ENCODE data around the gene FLVCR2.

Gene FLVCR2

DNA sequence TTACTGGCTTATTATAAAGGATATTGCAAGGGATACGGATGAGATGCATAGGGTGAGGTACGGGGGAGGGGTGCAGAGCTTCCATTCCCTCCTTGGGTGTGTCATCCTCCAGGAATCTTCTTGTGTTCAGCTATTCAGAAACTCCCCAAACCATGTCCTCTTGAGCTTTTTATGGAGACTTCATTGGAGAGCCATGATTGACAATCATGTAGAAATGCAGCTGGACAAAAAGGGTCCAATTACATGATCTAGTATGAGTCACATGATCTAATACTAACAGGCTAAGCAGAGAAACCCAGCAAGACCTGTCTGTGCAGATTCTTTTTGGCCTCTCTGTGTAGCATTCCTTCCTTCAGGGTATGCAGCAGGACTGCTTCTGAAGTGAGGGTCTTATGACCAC is 23.9 kb upstream of the FLVCR2 start:
- DNase-seq (ENCODE audit: low read depth in 3 of 3) = no peak

DNA sequence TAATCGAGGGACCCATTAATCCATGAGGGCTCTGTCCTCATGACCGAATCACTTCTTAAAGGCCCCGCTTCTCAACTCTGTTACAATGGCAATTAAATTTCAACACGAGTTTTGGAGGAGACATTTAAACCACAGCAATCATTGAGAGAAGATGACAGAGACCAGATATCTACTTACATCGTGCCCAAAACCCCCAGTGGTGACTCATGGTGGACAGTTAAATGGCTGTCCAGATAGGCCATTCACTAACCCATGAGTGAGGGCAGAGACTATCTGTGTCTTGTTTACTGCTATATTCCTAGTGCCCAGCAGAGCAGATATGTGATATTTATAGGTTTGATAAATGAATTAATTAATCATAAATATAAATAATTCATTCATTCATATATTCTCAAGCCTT is 20.0 kb upstream of the FLVCR2 start:
- DNase-seq (ENCODE audit: low read depth in 3 of 3) = no peak

DNA sequence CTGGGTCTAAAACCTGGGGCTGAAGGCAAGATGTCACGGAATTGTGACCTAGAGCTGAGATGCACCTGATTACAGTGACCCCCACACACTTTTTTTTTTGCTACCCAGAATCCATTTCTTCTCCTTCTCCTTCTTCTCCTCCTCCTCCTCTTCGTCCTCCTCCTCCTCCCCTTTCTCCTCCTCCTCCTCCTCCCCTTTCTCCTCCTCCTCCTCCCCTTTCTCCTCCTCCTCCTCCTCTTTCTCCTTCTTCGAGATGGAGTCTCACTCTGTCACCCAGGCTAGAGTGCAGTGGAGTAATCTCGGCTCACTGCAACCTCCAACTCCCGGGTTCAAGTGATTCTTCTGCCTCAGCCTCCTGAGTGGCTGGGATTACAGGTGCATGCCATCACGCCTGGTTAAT is 19.4 kb upstream of the FLVCR2 start:
- DNase-seq (ENCODE audit: low read depth in 3 of 3) = no peak

DNA sequence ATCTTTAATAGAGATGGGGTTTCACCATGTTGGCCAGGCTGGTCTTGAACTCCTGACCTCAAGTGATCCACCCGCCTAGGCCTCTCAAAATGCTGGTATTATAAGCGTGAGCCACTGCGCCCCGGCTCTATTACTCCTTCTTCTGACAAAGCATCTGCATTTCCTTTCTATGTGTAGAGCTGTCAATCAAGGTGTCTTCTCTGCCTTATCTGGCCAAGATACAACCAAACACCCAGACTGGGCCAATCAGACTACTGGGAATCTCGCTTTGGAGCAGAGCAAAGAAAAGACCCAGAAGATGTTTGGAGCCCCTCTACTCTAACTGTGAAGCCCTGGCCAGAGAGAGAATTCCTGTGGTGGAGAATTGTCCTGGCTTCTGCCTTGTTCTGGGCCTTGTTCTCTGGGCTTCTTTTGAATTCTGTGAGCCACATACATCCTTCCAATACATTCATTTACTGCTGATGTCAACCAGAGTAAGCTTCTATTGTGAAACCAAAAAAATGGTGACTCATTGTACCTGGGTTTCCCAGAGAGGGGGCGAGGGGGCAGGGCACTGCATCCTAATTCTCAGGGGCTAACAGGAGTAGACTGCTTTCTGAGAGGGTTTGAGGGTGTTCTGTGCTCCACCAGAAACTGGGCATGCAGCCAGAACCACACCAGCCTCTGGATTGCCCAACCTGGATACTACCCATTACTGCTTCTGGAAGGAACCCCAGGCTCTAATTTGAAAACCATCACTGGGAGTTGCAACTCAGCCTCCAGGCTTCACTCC is 18.8 kb upstream of the FLVCR2 start:
- DNase-seq (ENCODE audit: low read depth in 3 of 3) = peak in 1 of 3 donors; percentile 63

DNA sequence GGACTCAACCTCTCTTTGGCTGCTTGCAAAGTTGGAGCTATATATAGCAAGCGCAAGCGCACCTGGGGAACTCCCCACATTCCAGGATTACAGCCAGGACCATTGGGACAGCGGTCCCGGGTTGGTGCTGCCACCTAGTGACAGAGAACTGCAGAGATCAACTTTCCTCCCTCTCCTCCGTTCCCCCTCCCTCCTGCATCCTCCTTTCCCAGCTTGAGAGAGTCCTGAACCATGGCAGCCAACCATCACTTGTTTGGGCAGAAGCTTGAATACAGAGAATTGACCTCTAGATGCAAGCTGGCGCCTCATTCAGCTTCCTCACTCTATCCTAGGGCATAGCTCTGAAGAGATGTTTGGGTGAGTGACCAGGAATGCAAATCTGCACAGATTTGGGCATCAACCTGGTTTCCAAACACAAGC is 17.4 kb upstream of the FLVCR2 start:
- DNase-seq (ENCODE audit: low read depth in 3 of 3) = peak in 1 of 3 donors; percentile 50

DNA sequence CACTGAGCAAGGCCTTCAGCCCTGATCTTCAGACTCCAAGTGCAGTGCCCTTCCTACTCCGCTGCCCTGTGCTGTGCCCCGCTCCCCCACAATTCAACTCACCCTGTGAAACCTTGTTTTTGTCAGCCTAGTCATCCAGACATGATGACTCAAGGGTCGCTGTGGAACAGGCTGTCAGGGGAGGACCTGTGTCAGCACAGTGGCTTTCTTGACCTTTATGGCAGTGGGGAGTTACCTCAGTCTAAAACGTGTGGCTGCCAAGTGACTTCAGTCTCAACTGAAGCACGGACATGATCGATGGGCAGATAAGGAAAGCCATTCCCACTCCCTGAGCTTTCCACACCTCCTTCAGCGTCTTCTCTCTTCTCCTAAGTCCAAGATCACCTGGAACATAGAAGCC is 16.3 kb upstream of the FLVCR2 start:
- peak in 2 of 3 donors; percentile 67 to 79 for DNase-seq (ENCODE audit: low read depth in 3 of 3)

DNA sequence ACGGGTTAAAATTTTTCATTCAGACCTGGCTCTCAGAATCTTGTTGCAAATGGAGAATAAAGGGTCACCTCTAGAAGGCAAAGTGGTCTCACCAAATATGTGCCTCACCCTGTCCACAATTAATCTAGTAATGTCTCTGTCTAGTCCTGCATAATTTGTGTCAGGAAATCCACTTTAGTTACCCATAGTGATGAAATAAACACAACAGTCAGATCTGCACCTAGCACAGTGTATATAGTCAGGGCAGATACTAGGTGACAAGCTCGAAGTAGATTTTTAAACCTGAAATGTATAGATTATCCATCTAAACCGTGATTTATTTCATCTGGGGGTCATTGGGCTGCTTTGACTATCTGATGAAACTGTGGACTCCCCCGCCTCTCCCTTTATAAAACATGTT is 15.9 kb upstream of the FLVCR2 start:
- no peak for DNase-seq (ENCODE audit: low read depth in 3 of 3)

DNA sequence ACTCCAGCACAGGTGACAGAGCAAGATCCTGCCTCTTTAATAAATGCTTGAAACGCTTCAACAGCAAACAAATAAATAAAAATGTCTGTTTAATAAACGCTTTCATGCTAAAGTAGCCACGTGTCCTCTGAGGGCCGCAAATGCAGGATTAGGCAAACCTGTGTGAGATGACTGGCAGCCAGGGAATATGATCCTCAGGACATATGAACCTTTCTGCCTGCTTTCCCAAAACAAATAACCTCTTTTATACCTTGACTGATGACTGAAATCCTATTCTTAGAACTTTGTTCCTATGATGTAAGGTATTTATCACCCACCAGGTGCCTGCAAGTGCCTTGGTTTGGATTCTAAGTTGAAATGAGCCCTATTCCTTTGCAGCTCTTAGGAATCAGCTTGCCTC is 14.5 kb upstream of the FLVCR2 start:
- DNase-seq (ENCODE audit: low read depth in 3 of 3) = no peak

DNA sequence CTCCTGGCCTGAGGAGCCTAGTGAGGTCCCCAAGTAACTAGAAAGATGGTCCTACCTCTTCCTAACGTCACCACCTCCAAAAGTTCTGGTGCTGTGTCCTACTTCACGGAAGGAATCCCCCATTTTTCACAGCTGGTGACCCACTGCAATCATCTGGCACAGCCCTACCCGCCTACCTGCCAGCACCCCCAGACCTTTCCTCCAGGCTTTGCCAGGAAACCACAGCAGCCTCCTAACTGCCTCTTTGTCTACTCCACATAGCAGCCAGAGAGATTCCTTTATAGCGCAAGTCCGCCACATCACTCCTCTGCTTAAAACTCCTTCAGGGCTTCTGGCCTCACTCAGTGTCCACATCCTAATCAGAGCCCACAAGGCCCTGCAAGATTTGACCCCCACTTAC is 13.4 kb upstream of the FLVCR2 start:
- DNase-seq (ENCODE audit: low read depth in 3 of 3) = no peak

DNA sequence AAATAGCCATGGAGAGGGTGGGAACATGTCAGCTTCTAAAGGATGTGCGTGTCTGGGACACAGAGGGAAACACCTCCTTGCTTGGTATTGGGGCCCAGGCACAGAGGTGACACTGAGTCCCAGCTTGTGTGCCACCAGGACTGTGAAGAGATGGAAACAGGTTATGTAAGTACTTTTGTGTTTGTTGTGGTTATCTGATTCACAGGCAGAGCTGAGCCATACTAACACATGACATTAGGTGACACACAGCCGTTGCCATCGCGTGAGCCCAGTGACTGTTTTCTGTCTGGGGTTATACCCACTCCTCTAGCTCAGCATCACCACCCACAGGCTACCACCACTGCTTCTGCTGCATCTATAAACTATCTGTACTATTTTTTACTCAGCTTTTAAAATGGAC is 12.1 kb upstream of the FLVCR2 start:
- DNase-seq (ENCODE audit: low read depth in 3 of 3) = peak; percentile 70 to 88 (median 77)

DNA sequence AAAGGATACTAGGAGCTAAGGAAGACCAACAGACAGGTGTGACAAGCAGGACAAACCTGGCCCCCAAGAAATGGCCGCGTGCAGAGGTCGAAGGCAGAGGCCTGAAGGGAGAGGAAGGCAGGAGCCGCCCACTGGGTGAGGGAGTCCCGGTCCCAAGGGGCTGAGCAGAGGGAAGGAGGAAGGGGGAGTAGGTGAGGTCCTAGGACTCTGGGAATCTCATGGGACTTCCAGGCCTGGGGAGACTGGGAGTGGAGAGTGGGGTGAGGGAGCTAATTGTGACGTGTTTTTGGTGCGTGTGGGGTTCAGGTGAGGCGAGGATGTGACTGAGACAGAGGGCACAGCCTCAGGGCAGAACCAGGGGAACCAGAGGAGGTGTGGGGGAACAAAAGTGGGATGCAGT is 11.7 kb upstream of the FLVCR2 start:
- no peak for DNase-seq (ENCODE audit: low read depth in 3 of 3)

DNA sequence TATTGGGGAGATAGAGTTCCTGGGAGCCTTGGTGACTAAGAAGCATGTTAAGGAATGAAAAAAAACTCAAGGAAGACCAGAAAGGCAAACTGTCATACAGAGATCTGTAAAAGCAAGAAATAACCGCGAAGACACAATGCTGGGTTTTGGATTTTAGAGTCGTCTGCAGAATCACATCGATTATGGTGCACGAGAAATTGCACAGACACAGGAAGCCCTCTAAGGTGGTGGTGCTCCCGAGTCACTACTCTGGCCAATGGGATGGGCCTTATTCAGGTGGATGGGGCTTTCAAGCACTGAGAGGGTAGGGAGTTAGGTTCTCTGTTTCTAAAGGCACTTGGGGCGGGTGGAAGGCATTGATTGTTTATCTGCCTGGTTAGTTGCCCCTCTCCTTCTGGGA is 10.3 kb upstream of the FLVCR2 start:
- DNase-seq (ENCODE audit: low read depth in 3 of 3) = no peak

DNA sequence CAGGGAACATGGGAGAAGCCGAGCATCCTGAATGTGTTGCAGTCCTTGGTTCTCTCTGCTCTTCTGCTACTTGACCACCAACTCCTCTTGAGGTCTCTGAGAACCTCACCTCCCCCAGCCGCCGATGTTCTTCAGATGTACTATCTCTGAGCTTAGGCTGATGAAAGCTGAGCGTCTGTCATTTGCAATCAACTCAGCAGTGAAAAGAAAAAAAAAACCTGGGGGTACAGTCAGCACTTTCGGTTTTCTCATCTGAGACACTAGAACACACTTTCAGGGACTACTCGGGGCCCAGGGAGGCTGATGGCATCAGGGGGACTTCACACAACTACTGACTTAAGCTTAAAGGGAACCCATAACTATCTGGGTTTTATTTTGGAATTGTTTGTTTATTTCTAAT is 9.6 kb upstream of the FLVCR2 start:
- no peak for DNase-seq (ENCODE audit: low read depth in 3 of 3)

DNA sequence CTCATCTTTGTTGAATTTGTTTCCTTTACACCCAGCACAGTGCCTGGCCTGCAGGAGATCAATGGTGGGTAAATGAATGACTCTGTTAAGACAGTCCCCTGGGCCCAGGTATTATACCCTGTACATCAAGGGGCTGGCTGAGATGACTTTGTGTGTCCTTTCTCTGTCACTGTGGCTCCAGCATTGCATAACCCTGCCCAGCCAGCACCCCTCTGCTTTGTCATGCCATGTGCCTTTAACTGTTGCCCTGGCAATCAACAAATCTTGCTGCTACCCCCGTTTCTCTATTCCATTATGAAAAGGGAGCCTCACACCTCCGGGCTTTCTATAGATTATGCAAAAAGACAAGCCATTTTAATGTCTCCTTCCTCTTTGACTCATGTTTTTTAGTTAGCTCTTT is 7.6 kb upstream of the FLVCR2 start:
- DNase-seq (ENCODE audit: low read depth in 3 of 3) = no peak

DNA sequence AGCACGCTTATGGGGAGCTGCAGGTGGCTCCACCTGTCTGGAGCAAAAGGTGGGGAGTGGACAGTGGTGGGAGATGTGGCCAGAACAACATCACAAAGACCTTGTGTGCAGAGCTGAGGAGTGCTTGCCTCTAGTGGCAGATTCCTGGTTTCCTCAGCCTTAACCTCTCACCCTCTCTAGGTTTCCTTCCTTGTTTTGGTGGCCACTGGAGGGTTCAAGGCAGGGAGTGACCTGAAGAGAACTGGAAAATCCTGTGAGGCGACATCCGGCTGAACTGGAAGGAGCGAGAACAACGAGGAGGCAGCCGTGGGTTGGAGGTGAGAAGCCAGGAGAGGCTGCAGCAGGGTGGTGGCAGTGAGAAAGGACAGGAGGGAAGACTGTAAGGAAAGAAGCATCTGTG is 6.3 kb upstream of the FLVCR2 start:
- DNase-seq (ENCODE audit: low read depth in 3 of 3) = no peak

DNA sequence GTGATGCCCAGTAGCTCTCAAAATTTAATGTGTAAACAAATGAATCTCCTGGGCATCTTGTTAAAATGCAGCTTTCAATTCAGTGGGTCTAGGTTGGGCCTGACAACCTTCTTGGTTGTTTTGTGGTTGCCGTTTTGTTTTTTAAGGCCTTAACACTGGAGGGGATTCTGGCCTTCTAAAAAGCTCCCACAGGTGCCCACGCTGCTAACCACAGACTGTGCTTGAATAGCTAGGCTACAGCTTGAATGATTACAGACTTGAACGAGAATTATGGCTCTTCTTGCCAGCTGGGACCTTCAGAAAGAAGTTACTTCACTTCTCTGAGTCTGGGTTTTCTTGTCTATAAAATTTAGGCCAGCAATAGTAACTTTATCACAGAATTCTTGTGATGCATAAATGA is 1.3 kb upstream of the FLVCR2 start:
- DNase-seq (ENCODE audit: low read depth in 3 of 3) = no peak

DNA sequence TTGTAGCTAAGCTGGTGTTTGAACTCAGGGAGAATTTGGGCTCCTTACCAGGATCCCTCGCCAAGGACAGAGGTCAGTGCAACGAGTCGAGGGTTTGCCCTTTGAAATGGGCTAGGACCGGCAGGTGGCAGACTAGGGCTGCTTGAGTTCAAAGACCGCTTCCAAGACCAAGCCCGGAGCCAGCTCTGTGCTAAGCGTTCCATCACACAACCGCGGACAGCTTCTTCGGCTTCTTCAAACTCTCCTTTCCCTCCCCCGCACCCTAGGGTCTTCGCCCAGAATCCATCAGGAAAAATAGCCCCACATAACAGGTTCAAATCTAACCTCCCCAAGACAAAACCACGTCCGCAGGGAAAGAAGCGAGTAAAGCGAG is 705 bp upstream of the FLVCR2 start:
- DNase-seq (ENCODE audit: low read depth in 3 of 3) = peak in 2 of 3 donors; percentile 61 to 67

DNA sequence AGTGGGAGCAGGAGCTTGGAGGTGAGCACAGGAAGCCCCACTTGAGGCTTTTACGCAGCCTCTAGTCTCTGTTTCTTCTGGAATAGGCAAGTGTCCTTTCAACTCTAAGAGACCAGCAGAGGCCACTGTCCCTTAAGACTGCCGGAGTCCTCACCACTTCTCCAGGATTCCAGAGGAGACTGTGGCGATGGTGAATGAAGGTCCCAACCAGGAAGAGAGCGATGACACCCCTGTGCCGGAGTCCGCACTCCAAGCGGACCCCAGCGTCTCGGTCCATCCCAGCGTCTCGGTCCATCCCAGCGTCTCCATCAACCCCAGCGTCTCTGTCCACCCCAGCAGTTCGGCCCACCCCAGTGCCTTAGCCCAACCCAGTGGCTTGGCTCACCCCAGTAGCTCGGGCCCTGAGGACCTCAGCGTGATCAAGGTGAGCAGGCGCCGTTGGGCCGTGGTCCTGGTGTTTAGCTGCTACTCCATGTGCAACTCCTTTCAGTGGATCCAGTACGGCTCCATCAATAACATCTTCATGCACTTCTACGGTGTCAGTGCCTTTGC is 442 bp downstream of the FLVCR2 start:
- DNase-seq (ENCODE audit: low read depth in 3 of 3) = no peak

DNA sequence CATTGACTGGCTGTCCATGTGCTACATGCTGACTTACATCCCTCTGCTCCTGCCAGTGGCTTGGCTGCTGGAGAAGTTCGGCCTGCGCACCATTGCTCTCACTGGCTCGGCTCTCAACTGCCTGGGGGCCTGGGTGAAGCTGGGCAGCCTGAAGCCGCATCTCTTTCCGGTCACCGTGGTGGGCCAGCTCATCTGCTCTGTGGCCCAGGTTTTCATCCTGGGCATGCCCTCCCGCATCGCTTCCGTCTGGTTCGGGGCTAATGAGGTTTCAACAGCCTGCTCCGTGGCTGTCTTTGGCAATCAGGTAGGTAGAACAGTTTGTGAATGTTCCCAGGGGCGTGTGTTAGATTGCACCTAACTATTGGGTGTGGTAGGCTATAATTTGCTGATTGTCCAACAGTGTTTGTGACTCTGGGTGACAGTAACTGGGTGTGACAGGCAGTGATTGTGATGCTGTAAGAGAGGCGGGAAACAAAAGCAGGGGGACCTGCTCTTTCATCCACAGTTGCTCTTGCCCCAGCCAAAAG is 981 bp downstream of the FLVCR2 start:
- DNase-seq (ENCODE audit: low read depth in 3 of 3) = no peak

DNA sequence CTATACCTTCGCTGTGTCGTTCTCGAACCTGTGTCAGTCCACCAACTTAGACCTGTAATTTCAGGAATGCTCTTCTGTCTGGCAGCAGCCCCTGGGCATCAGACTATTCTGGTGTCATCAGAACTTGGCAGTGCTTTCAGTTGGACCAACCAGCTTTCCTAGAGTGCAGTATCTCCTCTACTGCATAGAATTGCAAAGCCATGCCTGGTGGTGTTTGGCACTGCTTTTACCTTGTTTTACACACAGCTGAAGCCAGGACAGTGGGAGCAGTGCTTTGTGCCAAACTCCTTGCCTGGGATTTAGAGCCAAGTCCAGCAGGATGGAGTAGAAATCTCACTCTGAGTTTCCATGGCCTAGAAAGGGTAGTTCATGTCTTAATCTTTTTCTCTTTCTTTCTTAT is 1.5 kb downstream of the FLVCR2 start:
- DNase-seq (ENCODE audit: low read depth in 3 of 3) = no peak

DNA sequence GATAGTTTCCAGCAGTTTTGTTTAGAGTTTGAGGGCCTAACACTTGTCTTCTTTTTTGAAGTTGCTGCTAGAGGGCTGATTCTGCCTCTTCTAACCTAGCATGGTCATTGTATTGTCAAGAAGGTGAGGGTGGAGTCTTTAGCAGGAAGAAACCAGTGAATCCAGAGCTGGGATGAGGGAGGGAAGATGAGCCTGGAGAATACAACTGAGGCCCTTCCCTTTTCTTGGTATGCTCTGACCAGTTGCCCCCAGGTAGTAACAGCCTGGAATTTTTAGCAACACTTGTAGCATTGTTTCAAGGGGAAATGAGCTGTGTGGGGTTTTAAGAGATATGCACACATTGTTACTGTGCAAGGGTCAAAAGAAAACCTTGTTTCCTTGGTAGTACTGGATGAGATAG is 9.0 kb downstream of the FLVCR2 start:
- no peak for DNase-seq (ENCODE audit: low read depth in 3 of 3)

DNA sequence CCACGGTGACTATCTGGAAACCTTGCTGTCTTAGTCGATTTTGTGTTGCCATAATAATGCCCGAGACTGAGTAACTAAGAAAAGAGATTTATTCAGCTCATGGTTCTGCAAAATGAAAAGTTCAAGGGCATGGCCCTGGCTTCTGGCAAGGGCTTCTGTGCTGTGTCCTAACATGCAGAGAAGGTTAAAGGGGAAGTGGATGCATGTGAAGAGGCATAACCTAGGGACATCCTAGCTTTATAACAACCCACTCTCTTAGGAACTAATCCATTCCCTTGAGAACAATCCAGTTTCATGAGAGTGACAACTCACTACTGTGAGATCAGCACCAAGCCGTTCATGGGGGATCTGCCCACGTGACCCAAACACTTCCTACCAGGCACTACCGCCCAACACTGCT is 11.5 kb downstream of the FLVCR2 start:
- no peak for DNase-seq (ENCODE audit: low read depth in 3 of 3)

DNA sequence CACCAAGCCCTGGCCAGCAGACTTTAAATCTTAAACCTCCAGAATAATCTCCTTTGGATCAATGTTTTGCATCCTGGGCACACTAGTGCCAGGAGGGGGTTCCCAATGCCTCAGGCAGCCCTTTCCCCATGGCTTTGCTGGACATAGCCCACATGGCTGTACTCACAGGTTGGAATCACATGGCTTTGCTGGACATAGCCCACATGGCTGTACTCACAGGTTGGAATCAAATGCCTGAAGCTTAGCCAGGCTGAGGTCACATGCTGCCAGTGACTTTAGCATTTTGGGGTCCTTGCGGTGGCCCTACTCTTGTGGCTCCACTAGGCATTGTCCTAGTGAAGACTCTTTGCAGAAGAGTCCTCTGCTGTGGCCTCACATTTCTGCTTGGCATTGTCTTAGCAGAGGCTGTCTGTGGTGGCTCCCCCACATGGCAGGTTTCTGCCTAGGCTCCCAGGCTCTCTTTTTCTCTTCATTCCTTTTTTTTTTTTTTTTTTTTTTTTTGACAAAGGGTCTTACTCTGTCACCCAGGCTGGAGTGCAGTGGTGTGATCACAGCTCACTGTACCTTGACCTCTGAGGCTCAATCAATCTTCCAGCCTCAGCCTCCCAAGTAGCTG is 13.0 kb downstream of the FLVCR2 start:
- DNase-seq (ENCODE audit: low read depth in 3 of 3) = no peak
